HepG2 (cell line): Measurements from ENCODE around the gene VWA3A. TPM values are rescaled to one million over a fixed set of nuclear protein-coding genes. Genes with fewer than 3 reads are reported as not detected.

Experiments used
- ATF3 ChIP-seq: sonication (generic); formaldehyde crosslinking; IDR thresholded peaks from 2 replicates; pipeline ENCODE4 v1.4.0; 2020; ENCODE audit warnings: missing genetic modification reagents
- HIC2 ChIP-seq: sonication (generic); formaldehyde crosslinking; IDR thresholded peaks from 2 replicates; pipeline ENCODE4 v1.9.0; 2022; ENCODE audit warnings: low read depth, missing genetic modification reagents
- IRX3 ChIP-seq: sonication (generic); formaldehyde crosslinking; IDR thresholded peaks from 2 replicates; pipeline ENCODE4 v1.8.1; 2023; ENCODE audit warnings: mild to moderate bottlenecking, low read depth, missing genetic modification reagents, borderline replicate concordance
- KDM3A ChIP-seq: IDR thresholded peaks from 2 replicates; pipeline ENCODE4 v1.6.1; 2018; ENCODE audit warnings: low read depth, missing compliant biosample characterization
- KMT2B ChIP-seq: IDR thresholded peaks from 2 replicates; pipeline ENCODE4 v1.6.1; 2016; ENCODE audit warnings: missing genetic modification reagents, missing compliant biosample characterization
- NONO ChIP-seq, 2 experiments: fragments of 450-650 bp in 1 of 2; sonication (generic) in 1 of 2; formaldehyde crosslinking in 1 of 2; IDR thresholded peaks in 1 of 2; conservative IDR thresholded peaks in 1 of 2; 2 replicates each; pipeline versions ENCODE4 v1.6.1 to v1.8.0; 2017 to 2022; ENCODE audit warnings: mild to moderate bottlenecking in 1 of 2, missing genetic modification reagents in 1 of 2, moderate library complexity in 1 of 2
- POLR2A ChIP-seq, 2 experiments: IDR thresholded peaks; 2 replicates each; pipeline ENCODE4 v1.6.1; 2011; ENCODE audit warnings: low read depth in 2 of 2, low read length in 2 of 2, mild to moderate bottlenecking in 1 of 2, moderate library complexity in 1 of 2; ENCODE audit not compliant: insufficient read depth in 1 of 2
- REST ChIP-seq, 2 experiments: IDR thresholded peaks; 2 replicates each; pipeline ENCODE4 v1.6.1; 2011 to 2012; ENCODE audit warnings: low read length in 2 of 2, borderline replicate concordance in 1 of 2, low read depth in 1 of 2, mild to moderate bottlenecking in 1 of 2, moderate library complexity in 1 of 2
- ZNF138 ChIP-seq: sonication (generic); formaldehyde crosslinking; IDR thresholded peaks from 2 replicates; pipeline ENCODE4 v1.5.0; 2020; ENCODE audit warnings: mild to moderate bottlenecking, low read depth, missing genetic modification reagents
- ZNF143 ChIP-seq: sonication (generic); formaldehyde crosslinking; IDR thresholded peaks from 2 replicates; pipeline ENCODE4 v1.4.0; 2020; ENCODE audit warnings: missing genetic modification reagents
- ZNF235 ChIP-seq: sonication (generic); formaldehyde crosslinking; IDR thresholded peaks from 2 replicates; pipeline ENCODE4 v1.8.1; 2023; ENCODE audit warnings: mild to moderate bottlenecking, missing genetic modification reagents, borderline replicate concordance
- ZNF407 ChIP-seq: sonication (generic); formaldehyde crosslinking; IDR thresholded peaks from one replicate; pipeline ENCODE4 v1.5.1; 2020; ENCODE audit warnings: mild to moderate bottlenecking, missing genetic modification reagents; ENCODE audit errors: not compliant biosample characterization
- ZNF629 ChIP-seq: sonication (generic); formaldehyde crosslinking; conservative IDR thresholded peaks from 2 replicates; pipeline ENCODE4 v1.5.0; 2020; ENCODE audit warnings: missing genetic modification reagents
- polyA plus RNA-seq, 8 experiments: library from polyadenylated mRNA; depleted of rRNA in 3 of 8; stranded (reverse) in 7 of 8; unstranded in 1 of 8; fragments of >200 nt; fragmentation: Illumina TruSeq in 4 of 8; extraction: Trizol in 4 of 8; gene quantifications; 2 replicates each; pipeline versions ENCODE4 v1.2.1 to v1.2.3, GENCODE V29; 2011 to 2016; ENCODE audit warnings: low read depth in 4 of 8, missing spikeins in 1 of 8, mixed read lengths in 1 of 8; ENCODE audit not compliant: insufficient read depth in 1 of 8
- total RNA-seq, 5 experiments: library from RNA; depleted of rRNA; stranded (reverse); fragments of >200 nt; fragmentation: Illumina TruSeq; extraction: Trizol; gene quantifications; 2 replicates each; pipeline ENCODE4 v1.2.3, GENCODE V29; 2016; ENCODE audit warnings: low read depth in 1 of 5

The VWA3A gene
- total and polyA plus RNA-seq, 2 of the 13 experiments (the other 11 are each of a cell fraction or from before 2014, with no cell fraction given): 0.03 to 0.07 TPM

GRCh38 chr16:22195695-22196558, 103.6 kb downstream of the VWA3A start (continued):
- TF ChIP-seq KMT2B: peak; percentile 90
- peak in 1 of 2 experiments; percentile 86; a peak in 2 of 4 replicates for TF ChIP-seq POLR2A (IDR thresholded peaks at IDR 0.05; ENCODE audit: insufficient read depth in 1 of 2, low read depth in 2 of 2, low read length in 2 of 2)
- no peak for TF ChIP-seq ZNF235 (CRISPR knock-in tag)
- TF ChIP-seq NONO (IDR thresholded peaks at IDR 0.05): no peak
- TF ChIP-seq NONO (CRISPR knock-in tag; conservative IDR thresholded peaks at IDR 0.05): peak; percentile 91
- TF ChIP-seq ZNF407 (CRISPR knock-in tag): peak; percentile 33
- TF ChIP-seq ZNF629 (CRISPR knock-in tag): peak; percentile 99
- peak; percentile 52; the same call in 1 of the 2 replicates for TF ChIP-seq ATF3
- TF ChIP-seq IRX3 (CRISPR knock-in tag): peak; percentile 73; the same call in 1 of the 2 replicates
- peak; percentile 54; the same call in 1 of the 2 replicates for TF ChIP-seq ZNF143
- peak; percentile 95; the same call in 1 of the 2 replicates for TF ChIP-seq ZNF138 (CRISPR knock-in tag)
- peak; percentile 87; the same call in 1 of the 2 replicates for TF ChIP-seq KDM3A
- no peak for TF ChIP-seq HIC2
- TF ChIP-seq REST (IDR thresholded peaks at IDR 0.05; ENCODE audit: borderline replicate concordance in 1 of 2, low read depth in 1 of 2, low read length in 2 of 2): peak in 1 of 2 experiments; percentile 62; a peak in 1 of 4 replicates
